ENCODE results near the gene STAT5B.

STAT5B gene

GRCh38 chr17:42260318-42260717 is 15.9 kb downstream of the STAT5B start:
- H3K79me2 ChIP-seq (ENCODE audit: low read length) = no peaks in the 10 kb centered on the region

GRCh38 chr17:42255445-42255844 is 20.7 kb downstream of the STAT5B start:
- no peaks in the 10 kb centered on the region for H3F3A ChIP-seq (ENCODE audit: insufficient read depth, low read length)
- H3K4me1 ChIP-seq (ENCODE audit: low read length) = no peaks in the 10 kb centered on the region
- H3K9me3 ChIP-seq (replicated peaks; ENCODE audit: insufficient read depth, low read length) = no peaks in the 10 kb centered on the region
- H3K4me3 ChIP-seq (ENCODE audit: low read length) = no peak overlapping the region
- no peaks in the 10 kb centered on the region for H3K79me2 ChIP-seq (ENCODE audit: low read length)
- H3K9me2 ChIP-seq (replicated peaks; ENCODE audit: insufficient read depth, low read length) = no peaks in the 10 kb centered on the region
- H3K9ac ChIP-seq (ENCODE audit: low read length) = no peak overlapping the region
- no peak overlapping the region for H2AFZ ChIP-seq (ENCODE audit: low read length)
- no peaks in the 10 kb centered on the region for H3K36me3 ChIP-seq (replicated peaks; ENCODE audit: insufficient read depth, low read length)
- H3K27me3 ChIP-seq (replicated peaks; ENCODE audit: insufficient read depth, low read length) = no peaks in the 10 kb centered on the region
- no peak overlapping the region for H3K4me2 ChIP-seq (ENCODE audit: low read depth, low read length)
- TF ChIP-seq CTCF (IDR thresholded peaks at IDR 0.05; ENCODE audit: low read length) = no peak
- no peak for TF ChIP-seq EZH2phosphoT487 (IDR thresholded peaks at IDR 0.05; ENCODE audit: low read length)
- TF ChIP-seq EZH2 (optimal IDR thresholded peaks at IDR 0.05; ENCODE audit: low read depth, low read length) = no peak
- H3K27ac ChIP-seq (ENCODE audit: low read length) = no peak overlapping the region
- no peaks in the 10 kb centered on the region for H4K20me1 ChIP-seq (ENCODE audit: insufficient read depth, low read length)
- no peak for DNase-seq

More at GRCh38 chr17:42260318-42260717, 15.9 kb downstream of the STAT5B start:
- Histone ChIP-seq H3K9me2 (replicated peaks; ENCODE audit: insufficient read depth, low read length) (no peaks in the 10 kb centered on the region), H2AFZ (ENCODE audit: low read length) (no peak overlapping the region), H3K36me3 (replicated peaks; ENCODE audit: insufficient read depth, low read length) (no peaks in the 10 kb centered on the region), H3K4me3 (ENCODE audit: low read length) (no peak overlapping the region), H3K9me3 (replicated peaks; ENCODE audit: insufficient read depth, low read length) (no peaks in the 10 kb centered on the region), H3K27ac (ENCODE audit: low read length) (no peak overlapping the region), H4K20me1 (ENCODE audit: insufficient read depth, low read length) (no peaks in the 10 kb centered on the region), H3K4me1 (ENCODE audit: low read length) (no peaks in the 10 kb centered on the region), H3F3A (ENCODE audit: insufficient read depth, low read length) (no peaks in the 10 kb centered on the region), H3K9ac (ENCODE audit: low read length) (no peak overlapping the region), H3K4me2 (ENCODE audit: low read depth, low read length) (no peak overlapping the region), H3K27me3 (replicated peaks; ENCODE audit: insufficient read depth, low read length) (no peaks in the 10 kb centered on the region)
- no peak for TF ChIP-seq EZH2 (optimal IDR thresholded peaks at IDR 0.05; ENCODE audit: low read depth, low read length)
- no peak for TF ChIP-seq CTCF (IDR thresholded peaks at IDR 0.05; ENCODE audit: low read length)
- TF ChIP-seq EZH2phosphoT487 (IDR thresholded peaks at IDR 0.05; ENCODE audit: low read length) = no peak
- no peak for DNase-seq

- no peak for TF ChIP-seq EZH2 (optimal IDR thresholded peaks at IDR 0.05; ENCODE audit: low read depth, low read length)
- no peak for TF ChIP-seq CTCF (IDR thresholded peaks at IDR 0.05; ENCODE audit: low read length)
- no peak for TF ChIP-seq EZH2phosphoT487 (IDR thresholded peaks at IDR 0.05; ENCODE audit: low read length)
- Histone ChIP-seq H3K36me3 (replicated peaks; ENCODE audit: insufficient read depth, low read length) (no peaks in the 10 kb centered on the region), H3K4me3 (ENCODE audit: low read length) (no peak overlapping the region), H3K4me1 (ENCODE audit: low read length) (peaks cover 8% of the 10 kb centered on the region; the same call in 1 of the 2 replicates), H4K20me1 (ENCODE audit: insufficient read depth, low read length) (no peaks in the 10 kb centered on the region), H3K79me2 (ENCODE audit: low read length) (no peaks in the 10 kb centered on the region), H3K27me3 (replicated peaks; ENCODE audit: insufficient read depth, low read length) (no peaks in the 10 kb centered on the region), H3K9me3 (replicated peaks; ENCODE audit: insufficient read depth, low read length) (no peaks in the 10 kb centered on the region), H3F3A (ENCODE audit: insufficient read depth, low read length) (peaks cover 4% of the 10 kb centered on the region; the same call in 1 of the 2 replicates), H3K9me2 (replicated peaks; ENCODE audit: insufficient read depth, low read length) (no peaks in the 10 kb centered on the region), H3K27ac (ENCODE audit: low read length) (no peak overlapping the region), H3K4me2 (ENCODE audit: low read depth, low read length) (no peak overlapping the region), H3K9ac (ENCODE audit: low read length) (no peak overlapping the region), H2AFZ (ENCODE audit: low read length) (no peak overlapping the region)
- DNase-seq = no peak
Observed at GRCh38 chr17:42253578-42253977, 22.6 kb downstream of the STAT5B start.

Data from MM.1S (cell line).